Parathyroid adenoma (tissue), 2 donors: ENCODE measurements around the gene ASPG.

Experiments
- H2AFZ ChIP-seq: fragments of 300-600 bp; sonication (generic); one replicate; pipeline ENCODE4 v1.7.0; 2017; ENCODE audit warnings: antibody characterized with exemption, mild to moderate bottlenecking
- H3K27ac ChIP-seq: fragments of 300-600 bp; sonication (generic); one replicate; pipeline ENCODE4 v1.7.0; 2017
- H3K27me3 ChIP-seq: fragments of 300-600 bp; sonication (generic); one replicate; pipeline ENCODE4 v1.7.0; 2017; ENCODE audit warnings: low read length; ENCODE audit not compliant: control insufficient read depth, insufficient read depth
- H3K36me3 ChIP-seq: fragments of 300-600 bp; sonication (generic); one replicate; pipeline ENCODE4 v1.7.0; 2017; ENCODE audit warnings: low read length; ENCODE audit not compliant: control insufficient read depth, insufficient read depth
- H3K4me1 ChIP-seq: fragments of 300-600 bp; sonication (generic); one replicate; pipeline ENCODE4 v1.7.0; 2017; ENCODE audit warnings: control low read depth
- H3K4me2 ChIP-seq: fragments of 300-600 bp; sonication (generic); one replicate; pipeline ENCODE4 v1.7.0; 2017; ENCODE audit warnings: low read length
- H3K4me3 ChIP-seq: fragments of 300-600 bp; sonication (generic); one replicate; pipeline ENCODE4 v1.7.0; 2017; ENCODE audit warnings: low read depth, low read length
- H3K79me2 ChIP-seq: fragments of 300-600 bp; sonication (generic); one replicate; pipeline ENCODE4 v1.7.0; 2017; ENCODE audit warnings: control low read depth
- H3K9ac ChIP-seq: fragments of 300-600 bp; sonication (generic); one replicate; pipeline ENCODE4 v1.7.0; 2017; ENCODE audit warnings: mild to moderate bottlenecking
- H3K9me3 ChIP-seq: fragments of 300-600 bp; sonication (generic); one replicate; pipeline ENCODE4 v1.7.0; 2017; ENCODE audit warnings: low read length; ENCODE audit not compliant: control insufficient read depth
- CTCF ChIP-seq: fragments of 300-600 bp; sonication (generic); IDR thresholded peaks from one replicate; pipeline ENCODE4 v1.7.0; 2017; ENCODE audit warnings: antibody characterized with exemption, mild to moderate bottlenecking
- donor health status: primary hyperparathyroidism.

The ASPG gene

DNA sequence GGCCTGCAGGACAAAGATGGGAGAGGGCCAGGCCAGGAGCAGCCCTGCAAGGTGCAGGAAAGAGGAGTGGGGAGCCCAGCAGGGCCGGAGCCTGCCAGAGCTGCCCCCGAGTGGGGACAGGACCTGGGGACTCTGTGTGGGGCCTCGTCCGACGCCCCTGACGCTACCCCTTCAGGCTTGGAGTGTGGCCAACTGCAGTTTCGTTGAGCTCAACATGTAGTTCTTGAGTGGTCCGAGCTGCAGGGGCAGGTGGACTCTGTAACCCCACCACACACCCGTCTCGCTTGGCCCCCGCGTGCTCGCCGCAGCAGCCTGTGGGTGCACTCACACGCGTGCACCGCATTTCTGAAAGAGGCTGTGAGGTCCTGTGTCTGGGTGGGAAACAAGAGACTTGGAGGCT, 2.0 kb downstream of the ASPG start:
- Histone ChIP-seq H3K27ac (no peak overlapping the region), H3K4me2 (no peak overlapping the region), H3K9ac (no peak overlapping the region), H3K79me2 (no peaks in the 10 kb centered on the region), H3K36me3 (no peaks in the 10 kb centered on the region), H3K27me3 (no peaks in the 10 kb centered on the region), H3K9me3 (no peaks in the 10 kb centered on the region), H3K4me1 (peaks cover 5% of the 10 kb centered on the region), H2AFZ (no peak overlapping the region), H3K4me3 (no peak overlapping the region)
- no peak for TF ChIP-seq CTCF

GRCh38 chr14:104087981-104088850, 2.7 kb downstream of the ASPG start:
- H3K36me3 ChIP-seq = no peaks in the 10 kb centered on the region
- H3K9me3 ChIP-seq = no peaks in the 10 kb centered on the region
- H3K27ac ChIP-seq = no peak overlapping the region
- TF ChIP-seq CTCF = no peak
- no peaks in the 10 kb centered on the region for H3K27me3 ChIP-seq
- no peak overlapping the region for H2AFZ ChIP-seq
- no peak overlapping the region for H3K4me3 ChIP-seq
- peaks cover under 1% of the 10 kb centered on the region for H3K4me1 ChIP-seq
- H3K4me2 ChIP-seq = no peak overlapping the region
- H3K9ac ChIP-seq = no peak overlapping the region
- H3K79me2 ChIP-seq = no peaks in the 10 kb centered on the region

DNA sequence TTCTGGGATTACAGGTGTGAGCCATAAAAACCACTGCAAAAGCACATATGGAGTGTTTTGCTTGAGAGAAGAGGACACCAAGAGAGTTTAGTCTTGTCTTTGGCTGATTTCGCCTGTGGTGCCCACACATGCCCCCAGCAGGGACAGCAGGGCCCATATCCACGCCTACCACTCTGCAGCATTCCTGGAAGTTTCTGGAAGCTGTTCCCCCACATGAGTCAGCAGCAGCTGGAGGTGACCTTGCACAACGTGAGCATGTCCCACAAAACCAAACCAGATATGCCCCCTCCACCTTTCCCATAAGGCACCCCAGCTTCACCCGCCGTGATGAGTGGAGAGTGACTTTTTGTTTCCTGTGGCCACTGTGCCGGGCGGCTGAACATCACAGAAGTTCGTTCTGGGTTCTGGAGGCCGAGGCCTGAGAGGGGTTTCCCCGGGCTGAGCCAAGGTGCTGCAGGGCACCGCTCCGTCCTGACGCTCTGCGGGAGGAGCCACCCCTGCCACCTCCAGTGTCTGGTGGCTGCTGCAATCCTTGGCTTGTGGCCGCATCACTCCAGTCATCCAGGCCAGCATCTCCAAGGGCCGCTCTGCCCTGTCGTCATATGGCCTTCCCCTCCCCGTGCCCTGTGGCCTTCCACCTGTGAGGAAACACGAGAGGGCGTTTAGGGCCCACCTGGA, 4.7 kb downstream of the ASPG start:
- Histone ChIP-seq H3K79me2 (no peaks in the 10 kb centered on the region), H2AFZ (no peak overlapping the region), H3K4me2 (no peak overlapping the region), H3K9me3 (no peaks in the 10 kb centered on the region), H3K9ac (no peak overlapping the region), H3K4me3 (no peak overlapping the region), H3K36me3 (no peaks in the 10 kb centered on the region), H3K27ac (no peak overlapping the region), H3K4me1 (peaks cover 3% of the 10 kb centered on the region), H3K27me3 (no peaks in the 10 kb centered on the region)
- no peak for TF ChIP-seq CTCF

DNA sequence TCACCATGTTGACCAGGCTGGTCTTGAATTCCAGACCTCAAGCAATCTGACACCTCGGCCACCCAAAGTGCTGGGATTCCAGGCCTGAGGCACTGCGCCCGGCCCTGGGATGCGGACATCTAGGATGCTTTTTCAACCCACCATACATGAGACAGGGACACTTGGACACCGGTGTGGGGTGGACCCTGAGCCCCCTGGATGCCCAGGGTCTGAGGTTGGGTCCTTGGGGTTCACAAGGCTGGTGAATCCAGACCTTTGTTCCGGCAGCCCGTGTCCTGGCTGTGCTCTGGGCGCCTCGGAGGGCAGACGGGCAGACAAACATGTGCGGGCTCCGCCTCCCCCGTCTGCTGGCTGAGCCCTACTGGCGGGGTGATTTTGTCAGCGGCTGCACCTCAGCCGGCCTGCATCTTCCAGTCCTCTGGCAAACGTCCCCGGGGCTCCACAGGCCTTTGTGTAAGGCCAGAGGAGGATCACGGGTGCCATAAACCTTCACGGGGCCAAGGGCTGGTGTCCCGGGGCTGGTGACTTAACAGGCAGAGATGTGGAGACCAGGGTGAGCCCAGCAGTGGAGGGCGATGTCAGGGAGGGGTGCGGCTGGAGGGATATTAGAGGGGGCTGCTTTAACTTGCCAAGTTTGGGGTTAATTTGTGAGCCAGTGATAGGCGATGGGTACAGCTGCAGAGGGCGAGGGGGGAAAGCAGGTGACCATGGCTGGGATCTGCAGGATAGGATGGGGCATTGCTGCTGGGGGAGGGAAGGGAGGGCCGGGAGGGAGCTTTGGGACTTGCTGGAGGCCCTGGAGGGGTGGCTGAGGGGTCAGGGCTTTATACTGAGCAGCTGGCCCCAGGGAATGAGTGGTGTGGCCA, 5.8 kb downstream of the ASPG start:
- H3K79me2 ChIP-seq = no peaks in the 10 kb centered on the region
- H3K27me3 ChIP-seq = no peaks in the 10 kb centered on the region
- H3K9me3 ChIP-seq = no peaks in the 10 kb centered on the region
- no peak overlapping the region for H3K27ac ChIP-seq
- peaks cover 3% of the 10 kb centered on the region for H3K4me1 ChIP-seq
- TF ChIP-seq CTCF = no peak
- no peak overlapping the region for H2AFZ ChIP-seq
- no peak overlapping the region for H3K4me2 ChIP-seq
- H3K4me3 ChIP-seq = no peak overlapping the region
- no peaks in the 10 kb centered on the region for H3K36me3 ChIP-seq
- no peak overlapping the region for H3K9ac ChIP-seq
